ENCODE results near the gene PTMS.
A peak's percentile ranks its signal among the peaks of the same experiment; 100 is the strongest.

PTMS gene

GRCh38 chr12:6771509-6772330 is 5.6 kb downstream of the PTMS start:
- no peak for DNase-seq

GRCh38 chr12:6772331-6772695 is 6.2 kb downstream of the PTMS start, which contains the start of gene LAG3:
LAG3 (plus strand) TSS chr12:6772520; CDS start chr12:6772853, 333 bp downstream.
- no peak for DNase-seq

- no peak for DNase-seq
These were observed 6.8 kb downstream of the PTMS start for GRCh38 chr12:6772726-6773589.

- DNase-seq = no peak
These were observed 7.6 kb downstream of the PTMS start for GRCh38 chr12:6773590-6774351.

- no peak for DNase-seq
These were observed 8.4 kb downstream of the PTMS start for GRCh38 chr12:6774499-6775062.

GRCh38 chr12:6775185-6776174 is 9.3 kb downstream of the PTMS start:
- DNase-seq = no peak

- DNase-seq = no peak
These were observed 11.2 kb downstream of the PTMS start for GRCh38 chr12:6777386-6777785.

- no peak for DNase-seq
These were observed 12.0 kb downstream of the PTMS start for GRCh38 chr12:6778217-6778573.

- DNase-seq = peak; percentile 92
These were observed 12.7 kb downstream of the PTMS start for GRCh38 chr12:6778574-6779550.

- no peak for DNase-seq
These were observed 13.7 kb downstream of the PTMS start for GRCh38 chr12:6779708-6780432.

- DNase-seq = no peak
These were observed 14.4 kb downstream of the PTMS start for GRCh38 chr12:6780573-6780972.

- DNase-seq = no peak
These were observed 16.0 kb downstream of the PTMS start for GRCh38 chr12:6782119-6782518.

GRCh38 chr12:6782850-6783566 is 16.8 kb downstream of the PTMS start:
- DNase-seq = no peak

GRCh38 chr12:6783828-6784227 is 17.7 kb downstream of the PTMS start:
- no peak for DNase-seq

- DNase-seq = no peak
These were observed 18.1 kb downstream of the PTMS start for GRCh38 chr12:6784296-6784695.

GRCh38 chr12:6784761-6785160 is 18.6 kb downstream of the PTMS start:
- DNase-seq = no peak

GRCh38 chr12:6786416-6787094 is 20.4 kb downstream of the PTMS start:
- DNase-seq = no peak

GRCh38 chr12:6787309-6787708 is 21.1 kb downstream of the PTMS start:
- DNase-seq = no peak
